ENCODE results near the gene CIDEC. TPM values are rescaled to one million over a fixed set of nuclear protein-coding genes. Genes with fewer than 3 reads are reported as not detected.

The CIDEC gene
- total and polyA plus RNA-seq, 9 of the 15 experiments (the other 6 are each of a cell fraction or from before 2014, with no cell fraction given): not detected

GRCh38 chr3:9862391-9863057, 17.5 kb downstream of the CIDEC start (continued):
- TF ChIP-seq RERE (CRISPR knock-in tag; IDR thresholded peaks at IDR 0.05; ENCODE audit: borderline replicate concordance) (no peak), ZNF778 (CRISPR knock-in tag; IDR thresholded peaks at IDR 0.05) (no peak), POLR2H (tag; IDR thresholded peaks at IDR 0.05; ENCODE audit: low read depth) (no peak), MCM7 (IDR thresholded peaks at IDR 0.05) (no peak), IFI16 (CRISPR knock-in tag; IDR thresholded peaks at IDR 0.05) (no peak), MITF (IDR thresholded peaks at IDR 0.05) (no peak), RAD51 (IDR thresholded peaks at IDR 0.05; ENCODE audit: borderline replicate concordance, low read depth) (no peak), ZFX (CRISPR knock-in tag; IDR thresholded peaks at IDR 0.05) (peak; percentile 87), SREBF2 (CRISPR knock-in tag; IDR thresholded peaks at IDR 0.05) (no peak), ZNF561 (CRISPR knock-in tag; conservative IDR thresholded peaks at IDR 0.05) (no peak), HMGXB4 (CRISPR knock-in tag; IDR thresholded peaks at IDR 0.05) (no peak), ZNF217 (CRISPR knock-in tag; IDR thresholded peaks at IDR 0.05) (no peak), ZBTB9 (CRISPR knock-in tag; IDR thresholded peaks at IDR 0.05) (peak; percentile 33; the same call in 1 of the 2 replicates), ZFP91 (CRISPR knock-in tag; IDR thresholded peaks at IDR 0.05) (no peak), HNRNPK (IDR thresholded peaks at IDR 0.05; ENCODE audit: low read depth, low read length, poor library complexity, severe bottlenecking) (peak; percentile 36)
